ENCODE results near the gene NANS. TPM values are rescaled to one million over a fixed set of nuclear protein-coding genes. Genes with fewer than 3 reads are reported as not detected.
"Not testable (repeated sequence)": the region's sequence is repeated elsewhere in the genome, so short reads cannot be mapped to it uniquely, and the experiment has no call there.

The NANS gene
- total RNA-seq, 2 experiments from 2014 or later: 48.4 to 51.9 TPM

GRCh38 chr9:98019869-98020268 is 36.7 kb upstream of the NANS start:
- POLR2A ChIA-PET: interaction anchor here (1.1 kb wide), 1 partner anchor 97 kb away, joined by 3 read pairs; the partner anchor contains the start of gene TRMO
- H3K36me3 Mint-ChIP-seq: peaks cover 33% of the 10 kb centered on the region
- intact Hi-C loops (cut with micrococcal nuclease); H3K27ac Mint-ChIP-seq; H3K9me3 Mint-ChIP-seq; H3K4me1 Mint-ChIP-seq (ENCODE audit: low read depth); H3K4me3 Mint-ChIP-seq; DNase-seq; H3K27me3 Mint-ChIP-seq: not testable (repeated sequence)
- CTCF ChIA-PET: interaction anchor here (4.9 kb wide), 1 partner anchor 14 kb away, joined by 22 read pairs; no protein-coding TSS in a partner anchor

- intact Hi-C loops (cut with micrococcal nuclease): no loop called here
- CTCF ChIA-PET: interaction anchor here (0.8 to 4.9 kb wide), 3 partner anchors 9 to 17 kb away, joined by 3 to 22 read pairs (median 3); no protein-coding TSS in a partner anchor
- Mint-ChIP-seq H3K4me1 (ENCODE audit: low read depth) (no peaks in the 10 kb centered on the region), H3K36me3 (peaks cover 28% of the 10 kb centered on the region), H3K27ac (no peak overlapping the region), H3K9me3 (no peaks in the 10 kb centered on the region), H3K27me3 (no peaks in the 10 kb centered on the region), H3K4me3 (no peak overlapping the region)
- DNase-seq: no peak
- POLR2A ChIA-PET: interaction anchor here (1.0 to 1.1 kb wide), 2 partner anchors 14 to 98 kb away, joined by 3 to 4 read pairs; partner anchors contain the start of gene TRMO
Measured at GRCh38 chr9:98020476-98021145, 35.9 kb upstream of the NANS start.

- intact Hi-C loops (cut with micrococcal nuclease): no loop called here
- H3K9me3 Mint-ChIP-seq: no peaks in the 10 kb centered on the region
- ChIA-PET CTCF (interaction anchor here (0.8 to 4.9 kb wide), 3 partner anchors 8 to 16 kb away, joined by 3 to 22 read pairs (median 3); no protein-coding TSS in a partner anchor), POLR2A (interaction anchor here (1.0 kb wide), 1 partner anchor 15 kb away, joined by 4 read pairs; no protein-coding TSS in a partner anchor)
- no peak for DNase-seq
- no peaks in the 10 kb centered on the region for H3K27me3 Mint-ChIP-seq
- H3K36me3 Mint-ChIP-seq: peaks cover 24% of the 10 kb centered on the region
- H3K4me3 Mint-ChIP-seq: no peak overlapping the region
- H3K4me1 Mint-ChIP-seq (ENCODE audit: low read depth): no peaks in the 10 kb centered on the region
- no peak overlapping the region for H3K27ac Mint-ChIP-seq
Measured at GRCh38 chr9:98021306-98022040, 35.1 kb upstream of the NANS start.

- intact Hi-C loops (cut with micrococcal nuclease): no loop called here
- Mint-ChIP-seq H3K9me3 (no peaks in the 10 kb centered on the region), H3K27me3 (no peaks in the 10 kb centered on the region), H3K27ac (no peak overlapping the region), H3K36me3 (peaks cover 20% of the 10 kb centered on the region), H3K4me1 (ENCODE audit: low read depth) (no peaks in the 10 kb centered on the region), H3K4me3 (no peak overlapping the region)
- ChIA-PET POLR2A (no interaction called here), CTCF (interaction anchor here (0.8 kb wide), 1 partner anchor 13 kb away, joined by 3 read pairs; no protein-coding TSS in a partner anchor)
- no peak for DNase-seq
Measured at GRCh38 chr9:98022447-98022846, 34.1 kb upstream of the NANS start.

GRCh38 chr9:98024702-98025101 is 31.8 kb upstream of the NANS start:
- intact Hi-C loops (cut with micrococcal nuclease): no loop called here
- peaks cover 12% of the 10 kb centered on the region for H3K36me3 Mint-ChIP-seq
- no peaks in the 10 kb centered on the region for H3K9me3 Mint-ChIP-seq
- ChIA-PET CTCF (interaction anchor here (1.5 to 1.9 kb wide), 2 partner anchors 9 to 10 kb away, joined by 7 to 9 read pairs; no protein-coding TSS in a partner anchor), POLR2A (no interaction called here)
- no peaks in the 10 kb centered on the region for H3K27me3 Mint-ChIP-seq
- no peak overlapping the region for H3K4me3 Mint-ChIP-seq
- DNase-seq: no peak
- no peaks in the 10 kb centered on the region for H3K4me1 Mint-ChIP-seq (ENCODE audit: low read depth)
- no peak overlapping the region for H3K27ac Mint-ChIP-seq

GRCh38 chr9:98031169-98031568 is 25.4 kb upstream of the NANS start:
- H3K27me3 Mint-ChIP-seq: peaks cover 1% of the 10 kb centered on the region
- POLR2A ChIA-PET: no interaction called here
- peaks cover 4% of the 10 kb centered on the region for H3K36me3 Mint-ChIP-seq
- DNase-seq: no peak
- no peak overlapping the region for H3K27ac Mint-ChIP-seq
- intact Hi-C loops (cut with micrococcal nuclease): loop anchor here (10.0 kb wide), 1 partner anchor 326 kb away; no protein-coding TSS in a partner anchor
- H3K4me1 Mint-ChIP-seq (ENCODE audit: low read depth): peaks cover 8% of the 10 kb centered on the region
- H3K4me3 Mint-ChIP-seq: no peak overlapping the region
- no peaks in the 10 kb centered on the region for H3K9me3 Mint-ChIP-seq
- CTCF ChIA-PET: interaction anchor here (9.2 kb wide), 1 partner anchor 108 kb away, joined by 99 read pairs; the partner anchor contains the start of gene TRMO

- Mint-ChIP-seq H3K4me3 (no peak overlapping the region), H3K4me1 (ENCODE audit: low read depth) (peaks cover 8% of the 10 kb centered on the region), H3K36me3 (peaks cover 2% of the 10 kb centered on the region), H3K27me3 (peaks cover 1% of the 10 kb centered on the region), H3K9me3 (no peaks in the 10 kb centered on the region), H3K27ac (no peak overlapping the region)
- no peak for DNase-seq
- intact Hi-C loops (cut with micrococcal nuclease): loop anchor here (10.0 kb wide), 1 partner anchor 327 kb away; no protein-coding TSS in a partner anchor
- ChIA-PET POLR2A (interaction anchor here (0.6 to 0.7 kb wide), 3 partner anchors 37 to 770 kb away, joined by 3 to 4 read pairs (median 3); no protein-coding TSS in a partner anchor), CTCF (interaction anchor here (9.2 kb wide), 1 partner anchor 109 kb away, joined by 99 read pairs; the partner anchor contains the start of gene TRMO)
Measured at GRCh38 chr9:98031935-98032334, 24.6 kb upstream of the NANS start.

GRCh38 chr9:98034593-98035546 is 21.7 kb upstream of the NANS start:
- peaks cover 8% of the 10 kb centered on the region for H3K4me1 Mint-ChIP-seq (ENCODE audit: low read depth)
- no peaks in the 10 kb centered on the region for H3K9me3 Mint-ChIP-seq
- H3K36me3 Mint-ChIP-seq: no peaks in the 10 kb centered on the region
- H3K27ac Mint-ChIP-seq: no peak overlapping the region
- peak overlapping the region; percentile 27 for H3K4me3 Mint-ChIP-seq
- CTCF ChIA-PET: interaction anchor here (0.6 to 9.2 kb wide), 38 partner anchors 9 to 338 kb away, joined by 3 to 99 read pairs (median 4); partner anchors contain the start of genes ANP32B, NANS, TRIM14 and TRMO
- POLR2A ChIA-PET: interaction anchor here (0.6 to 1.0 kb wide), 3 partner anchors 23 to 113 kb away, joined by 3 to 5 read pairs (median 3); partner anchors contain the start of gene TRMO
- intact Hi-C loops (cut with micrococcal nuclease): loop anchor here (1.0 to 10.0 kb wide), 2 partner anchors 112 to 330 kb away; no protein-coding TSS in a partner anchor
- DNase-seq: peak; percentile 92
- peaks cover 1% of the 10 kb centered on the region for H3K27me3 Mint-ChIP-seq

- Mint-ChIP-seq H3K4me3 (no peak overlapping the region), H3K4me1 (ENCODE audit: low read depth) (peaks cover 8% of the 10 kb centered on the region), H3K9me3 (no peaks in the 10 kb centered on the region), H3K36me3 (no peaks in the 10 kb centered on the region), H3K27me3 (peaks cover 6% of the 10 kb centered on the region), H3K27ac (no peak overlapping the region)
- ChIA-PET POLR2A (interaction anchor here (0.8 to 1.1 kb wide), 2 partner anchors 20 to 116 kb away, joined by 3 read pairs; no protein-coding TSS in a partner anchor), CTCF (interaction anchor here (1.1 to 9.2 kb wide), 5 partner anchors 16 to 226 kb away, joined by 3 to 99 read pairs (median 3); partner anchors contain the start of gene TRMO)
- DNase-seq: no peak
- intact Hi-C loops (cut with micrococcal nuclease): loop anchor here (10.0 kb wide), 1 partner anchor 333 kb away; no protein-coding TSS in a partner anchor
Measured at GRCh38 chr9:98037357-98037756, 19.2 kb upstream of the NANS start.

- CTCF ChIA-PET: interaction anchor here (1.5 to 9.2 kb wide), 2 partner anchors 18 to 116 kb away, joined by 4 to 99 read pairs; partner anchors contain the start of genes NANS and TRMO
- Mint-ChIP-seq H3K36me3 (no peaks in the 10 kb centered on the region), H3K27ac (no peak overlapping the region), H3K4me1 (ENCODE audit: low read depth) (peaks cover 8% of the 10 kb centered on the region), H3K4me3 (no peak overlapping the region), H3K9me3 (no peaks in the 10 kb centered on the region), H3K27me3 (peaks cover 6% of the 10 kb centered on the region)
- POLR2A ChIA-PET: no interaction called here
- intact Hi-C loops (cut with micrococcal nuclease): loop anchor here (10.0 kb wide), 1 partner anchor 334 kb away; no protein-coding TSS in a partner anchor
- DNase-seq: no peak
Measured at GRCh38 chr9:98038958-98039357, 17.6 kb upstream of the NANS start.
